Natural killer cell (primary cell): ENCODE measurements around the gene FIG4. TPM values are rescaled to one million over a fixed set of nuclear protein-coding genes. Genes with fewer than 3 reads are reported as not detected.

Experiments
- ATAC-seq, 3 donors: fragments of 150-1000 bp in 2 of 3; fragments of 200-7000 bp in 1 of 3; cut with Tn5 transposase; 1 replicate in 1 of 3; 2 replicates in 2 of 3; pipeline ENCODE4 v1.10.0; 2021; ENCODE audit warnings: mild to moderate bottlenecking in 2 of 3, moderate library complexity in 2 of 3
- DNase-seq, 2 donors: peaks; one replicate each; pipeline versions ENCODE4 v3.0.0 to v3.0.0-alpha.2; 2013 to 2021; ENCODE audit warnings: mixed read lengths in 1 of 2
- H3K27ac ChIP-seq: one replicate; pipeline ENCODE4 v1.5.1; 2013; ENCODE audit warnings: mild to moderate bottlenecking, low read length
- H3K27me3 ChIP-seq: one replicate; pipeline ENCODE4 v1.6.1; 2013; ENCODE audit warnings: low read length; ENCODE audit not compliant: control insufficient read depth, insufficient read depth
- H3K36me3 ChIP-seq: one replicate; pipeline ENCODE4 v1.6.1; 2013; ENCODE audit warnings: low read length; ENCODE audit not compliant: control insufficient read depth, insufficient read depth
- H3K4me1 ChIP-seq: one replicate; pipeline ENCODE4 v1.6.1; 2013; ENCODE audit warnings: low read length; ENCODE audit not compliant: control insufficient read depth, insufficient read depth
- H3K4me3 ChIP-seq: one replicate; pipeline ENCODE4 v1.5.1; 2013; ENCODE audit warnings: low read length
- H3K9me3 ChIP-seq: one replicate; pipeline ENCODE4 v1.6.1; 2013; ENCODE audit warnings: low read length; ENCODE audit not compliant: control insufficient read depth, insufficient read depth
- H3K27ac Mint-ChIP-seq, 2 donors: one replicate each; pipeline ENCODE4 v1.8.0; 2022; ENCODE audit warnings: mild to moderate bottlenecking in 2 of 2, mixed read lengths in 2 of 2, moderate library complexity in 1 of 2
- H3K27me3 Mint-ChIP-seq, 2 donors: one replicate each; pipeline ENCODE4 v1.8.0; 2022; ENCODE audit warnings: low read depth in 2 of 2, mixed read lengths in 2 of 2
- H3K36me3 Mint-ChIP-seq: one replicate; pipeline ENCODE4 v1.8.0; 2022; ENCODE audit warnings: mixed read lengths
- H3K4me1 Mint-ChIP-seq, 2 donors: one replicate each; pipeline ENCODE4 v1.8.0; 2022; ENCODE audit warnings: mixed read lengths in 2 of 2
- H3K4me3 Mint-ChIP-seq: one replicate; pipeline ENCODE4 v1.8.0; 2022; ENCODE audit warnings: mild to moderate bottlenecking, moderate library complexity, mixed read lengths
- H3K9me3 Mint-ChIP-seq, 2 donors: one replicate each; pipeline ENCODE4 v1.8.0; 2022; ENCODE audit warnings: mixed read lengths in 2 of 2
- WGBS: methylation state at CpG from one replicate; pipeline ENCODE4 v1.1.7; 2013; ENCODE audit warnings: missing lambda C conversion rate; ENCODE audit not compliant: insufficient coverage; 5-methylcytosine and 5-hydroxymethylcytosine counted together
- intact Hi-C: fragments of 100-400 bp; cut with micrococcal nuclease; formaldehyde crosslinking; loops from one replicate; pipeline ENCODE4 v1.14.2; 2022
- total RNA-seq, 4 donors: library from RNA; stranded (reverse); fragments of 120-200 nt in 1 of 4; gene quantifications; one replicate each; pipeline versions ENCODE4 v1.2.3 to v1.2.4, GENCODE V29; 2013 to 2022
- TF ChIP-seq, protein P1 (sequence below): fragments of 200-600 bp; IDR thresholded peaks from one replicate; pipeline ENCODE4 v1.8.0; 2022; ENCODE audit warnings: antibody characterized with exemption

Gene FIG4
- total RNA-seq, 3 donors from 2014 or later (not counting 1 experiment from before 2014, with no cell fraction given), result 15.7 to 38.5 (median 20.7) TPM

DNA sequence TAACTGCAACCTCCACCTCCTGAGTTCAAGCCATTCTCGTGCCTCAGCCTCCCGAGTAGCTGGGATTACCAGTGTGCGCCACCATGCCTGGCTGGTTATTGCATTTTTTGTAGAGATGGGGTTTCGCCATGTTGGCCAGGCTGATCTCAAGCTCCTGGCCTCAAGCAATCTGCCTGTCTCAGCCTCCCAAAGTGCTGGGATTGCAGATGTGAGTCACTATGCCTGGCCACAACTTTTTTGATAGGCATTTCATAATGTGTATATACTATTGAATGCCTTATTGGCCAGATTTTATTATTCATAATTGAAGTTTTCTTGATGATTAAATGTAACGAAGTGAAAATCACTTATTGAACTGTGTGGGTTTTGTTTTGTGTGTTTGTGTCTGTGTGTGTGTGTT lies 27.9 kb downstream of the FIG4 start:
- H3K27me3 Mint-ChIP-seq, result no peaks in the 10 kb centered on the region
- peaks cover 4 to 23% of the 10 kb centered on the region in 2 donors for H3K4me1 Mint-ChIP-seq
- intact Hi-C loops, result no loop called here
- H3K9me3 Mint-ChIP-seq, result no peaks in the 10 kb centered on the region
- no peaks in the 10 kb centered on the region for H3K4me1 ChIP-seq
- H3K4me3 ChIP-seq, result no peak overlapping the region
- peaks cover 23% of the 10 kb centered on the region for H3K36me3 Mint-ChIP-seq
- WGBS, result 98% methylated on average over 5 of the region's 5 CpGs
- no peaks in the 10 kb centered on the region for H3K27me3 ChIP-seq
- ATAC-seq (no peak), DNase-seq (no peak)
- H3K36me3 ChIP-seq, result peaks cover 24% of the 10 kb centered on the region
- H3K9me3 ChIP-seq, result no peaks in the 10 kb centered on the region
- no peak overlapping the region for H3K27ac ChIP-seq
- H3K4me3 Mint-ChIP-seq, result no peak overlapping the region
- no peak overlapping the region for H3K27ac Mint-ChIP-seq
- TF ChIP-seq, protein P1, sequence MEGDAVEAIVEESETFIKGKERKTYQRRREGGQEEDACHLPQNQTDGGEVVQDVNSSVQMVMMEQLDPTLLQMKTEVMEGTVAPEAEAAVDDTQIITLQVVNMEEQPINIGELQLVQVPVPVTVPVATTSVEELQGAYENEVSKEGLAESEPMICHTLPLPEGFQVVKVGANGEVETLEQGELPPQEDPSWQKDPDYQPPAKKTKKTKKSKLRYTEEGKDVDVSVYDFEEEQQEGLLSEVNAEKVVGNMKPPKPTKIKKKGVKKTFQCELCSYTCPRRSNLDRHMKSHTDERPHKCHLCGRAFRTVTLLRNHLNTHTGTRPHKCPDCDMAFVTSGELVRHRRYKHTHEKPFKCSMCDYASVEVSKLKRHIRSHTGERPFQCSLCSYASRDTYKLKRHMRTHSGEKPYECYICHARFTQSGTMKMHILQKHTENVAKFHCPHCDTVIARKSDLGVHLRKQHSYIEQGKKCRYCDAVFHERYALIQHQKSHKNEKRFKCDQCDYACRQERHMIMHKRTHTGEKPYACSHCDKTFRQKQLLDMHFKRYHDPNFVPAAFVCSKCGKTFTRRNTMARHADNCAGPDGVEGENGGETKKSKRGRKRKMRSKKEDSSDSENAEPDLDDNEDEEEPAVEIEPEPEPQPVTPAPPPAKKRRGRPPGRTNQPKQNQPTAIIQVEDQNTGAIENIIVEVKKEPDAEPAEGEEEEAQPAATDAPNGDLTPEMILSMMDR, result no peak

DNA sequence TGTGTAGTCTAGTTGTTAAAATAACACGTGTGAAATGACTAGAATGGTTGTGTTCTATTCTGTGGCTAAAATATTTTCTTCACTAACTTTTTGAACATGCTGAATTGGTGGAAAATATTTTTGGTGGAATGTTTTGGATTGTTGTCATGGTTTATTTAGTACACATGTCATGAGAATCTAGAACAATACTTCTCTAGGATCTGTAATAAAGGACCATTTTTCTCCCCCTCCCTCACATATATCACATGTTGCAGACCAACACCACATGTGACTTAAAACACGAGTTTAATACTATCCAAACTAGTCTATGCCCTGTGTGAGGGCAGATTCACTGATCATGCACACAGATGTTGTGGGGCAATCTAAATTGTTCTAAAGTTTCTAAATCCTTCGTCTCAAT lies 29.2 kb downstream of the FIG4 start:
- peaks cover 21% of the 10 kb centered on the region for H3K36me3 Mint-ChIP-seq
- peaks cover 0 to 2% of the 10 kb centered on the region in 2 donors for H3K9me3 Mint-ChIP-seq
- peaks cover 0 to 19% of the 10 kb centered on the region in 2 donors for H3K4me1 Mint-ChIP-seq
- no peak overlapping the region for H3K4me3 Mint-ChIP-seq
- H3K9me3 ChIP-seq, result no peaks in the 10 kb centered on the region
- 100% methylated on average over 1 of the region's 3 CpGs for WGBS
- no peak for ATAC-seq
- no peak overlapping the region for H3K4me3 ChIP-seq
- TF ChIP-seq, protein P1, result no peak
- H3K27me3 ChIP-seq, result no peaks in the 10 kb centered on the region
- H3K4me1 ChIP-seq, result no peaks in the 10 kb centered on the region
- no peak overlapping the region for H3K27ac ChIP-seq
- H3K27ac Mint-ChIP-seq, result peak overlapping the region in 1 of 2 donors; percentile 21
- peaks cover 26% of the 10 kb centered on the region for H3K36me3 ChIP-seq
- no peaks in the 10 kb centered on the region for H3K27me3 Mint-ChIP-seq
- intact Hi-C loops, result no loop called here
- no peak for DNase-seq

DNA sequence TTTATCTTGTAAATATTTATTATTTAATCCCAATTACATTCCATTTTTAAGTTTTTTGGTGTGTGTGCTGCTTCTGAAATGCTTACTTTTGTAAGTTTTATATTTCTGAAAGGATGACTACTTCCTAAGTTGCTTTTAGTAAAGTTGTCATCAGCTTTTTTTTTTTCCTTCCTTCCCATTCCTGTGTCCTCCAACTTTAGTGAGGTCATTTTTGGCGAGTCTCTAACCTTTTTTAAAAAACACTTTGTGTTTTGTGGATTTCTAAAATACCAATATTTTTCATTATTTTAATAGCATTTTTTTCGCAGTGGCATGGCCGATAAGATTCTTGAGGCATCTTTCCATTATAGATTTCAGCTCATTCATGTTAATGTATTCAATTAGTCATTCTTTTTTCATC lies 30.9 kb downstream of the FIG4 start:
- H3K36me3 Mint-ChIP-seq, result peaks cover 8% of the 10 kb centered on the region

More for the DNA sequence above, 30.9 kb downstream of the FIG4 start:
- no peak for DNase-seq
- no peak for ATAC-seq
- WGBS, result 82% methylated on average over 2 of the region's 3 CpGs
- Histone ChIP-seq H3K9me3 (no peaks in the 10 kb centered on the region), H3K4me1 (no peaks in the 10 kb centered on the region), H3K4me3 (no peak overlapping the region), H3K36me3 (peaks cover 18% of the 10 kb centered on the region), H3K27ac (no peak overlapping the region), H3K27me3 (no peaks in the 10 kb centered on the region)
- H3K27me3 Mint-ChIP-seq, result no peaks in the 10 kb centered on the region
- peaks cover 0 to 2% of the 10 kb centered on the region in 2 donors for H3K9me3 Mint-ChIP-seq
- peak overlapping the region in 1 of 2 donors; percentile 30 for H3K27ac Mint-ChIP-seq
- H3K4me1 Mint-ChIP-seq, result peaks cover 0 to 27% of the 10 kb centered on the region in 2 donors
- intact Hi-C loops, result no loop called here
- TF ChIP-seq, protein P1, result no peak
- no peak overlapping the region for H3K4me3 Mint-ChIP-seq
